Subcutaneous adipose tissue (tissue), 4 donors: ENCODE data around the gene SMIM24. TPM values are rescaled to one million over a fixed set of nuclear protein-coding genes. Genes with fewer than 3 reads are reported as not detected.

Source experiments
- CTCF ChIP-seq: fragments of 450-650 bp; IDR thresholded peaks from one replicate; pipeline ENCODE4 v1.5.1; 2016; ENCODE audit warnings: low read depth, mild to moderate bottlenecking, control low read depth, antibody characterized with exemption, moderate library complexity
- small RNA-seq: library from RNA; depleted of rRNA; stranded (forward); fragments of <200 nt; gene quantifications from one replicate; pipeline ENCODE3, GENCODE V24; 2016
- total RNA-seq, 4 donors: library from RNA; depleted of rRNA; stranded (reverse); fragments of >200 nt; gene quantifications; one replicate each; pipeline ENCODE4 v1.1.0, GENCODE V29; 2016

Gene SMIM24
- total RNA-seq, 4 donors from 2014 or later, result not detected

- TF ChIP-seq CTCF, result no peak
Measured at GRCh38 chr19:3433805-3434540, 46.4 kb downstream of the SMIM24 start.

- TF ChIP-seq CTCF, result no peak
Measured at GRCh38 chr19:3433313-3433712, 47.0 kb downstream of the SMIM24 start.

GRCh38 chr19:3431760-3432397 lies 48.4 kb downstream of the SMIM24 start:
- no peak for TF ChIP-seq CTCF

GRCh38 chr19:3426433-3426832 lies 53.9 kb downstream of the SMIM24 start:
- no peak for TF ChIP-seq CTCF

Small RNA genes lying within 50 kb of the gene (small RNA-seq; reads per million reads assigned to genes)
- not detected for gene RF00212

Other genes starting within 250 kb of the SMIM24 start
- gene NFIC, start 113.9 kb downstream of the SMIM24 start, total RNA-seq, result 100 to 1,000 TPM in 1 of 4 donors, 10 to 100 TPM in 3; 45.2 to 191 (median 76.8) TPM
- not detected for gene SMIM44, start 2.9 kb upstream of the SMIM24 start, total RNA-seq
- 10 to 100 TPM in 2 of 4 donors, 1 to 10 TPM in 2; 4.9 to 11.9 (median 8.9) TPM for gene DOHH, start 20.1 kb upstream of the SMIM24 start, total RNA-seq
- gene FZR1, start 25.8 kb upstream of the SMIM24 start, total RNA-seq, result 10 to 100 TPM in 3 of 4 donors, 1 to 10 TPM in 1; 8.2 to 28.3 (median 13.0) TPM
- 1 to 10 TPM in 2 of 4 donors, not detected in 2; 1.8 to 4.1 TPM for gene TEKTIP1, start 58.6 kb upstream of the SMIM24 start, total RNA-seq
- gene MFSD12, start 77.1 kb upstream of the SMIM24 start, total RNA-seq, result 10 to 100 TPM; 28.5 to 56.1 (median 34.1) TPM
- 100 to 1,000 TPM in 2 of 4 donors, 10 to 100 TPM in 2; 51.4 to 124 (median 102) TPM for gene HMG20B, start 92.4 kb upstream of the SMIM24 start, total RNA-seq
- gene GIPC3, start 105.0 kb upstream of the SMIM24 start, total RNA-seq, result 1 to 10 TPM in 3 of 4 donors, under 1 TPM in 1; 0.66 to 4.5 (median 1.7) TPM
- 1 to 10 TPM in 1 of 4 donors, under 1 TPM in 1, not detected in 2; 0.34 to 4.0 TPM for gene TBXA2R, start 126.3 kb upstream of the SMIM24 start, total RNA-seq
- 10 to 100 TPM; 10.9 to 29.0 (median 16.8) TPM for gene CACTIN, start 146.3 kb upstream of the SMIM24 start, total RNA-seq
- gene PIP5K1C, start 219.9 kb upstream of the SMIM24 start, total RNA-seq, result 10 to 100 TPM; 10.1 to 25.4 (median 13.7) TPM
- gene TJP3, start 227.9 kb upstream of the SMIM24 start, total RNA-seq, result under 1 TPM in 1 of 4 donors, not detected in 3; 0.22 TPM